Stimulated activated CD4-positive, alpha-beta T cell treated with anti-CD3 and anti-CD28 coated beads, TNF-alpha, amount 100 ng/mL, for 24 hours (primary cell): ENCODE data around the gene PTGR2.
A peak's percentile ranks its signal among the peaks of the same experiment; 100 is the strongest.
"Not testable (repeated sequence)": the region's sequence is repeated elsewhere in the genome, so short reads cannot be mapped to it uniquely, and the experiment has no call there.

ENCODE experiments used
- DNase-seq, 3 experiments: peaks; one replicate each; pipeline ENCODE4 v3.0.0-alpha.2; 2020; ENCODE audit warnings: low read depth in 3 of 3

Gene PTGR2

DNA sequence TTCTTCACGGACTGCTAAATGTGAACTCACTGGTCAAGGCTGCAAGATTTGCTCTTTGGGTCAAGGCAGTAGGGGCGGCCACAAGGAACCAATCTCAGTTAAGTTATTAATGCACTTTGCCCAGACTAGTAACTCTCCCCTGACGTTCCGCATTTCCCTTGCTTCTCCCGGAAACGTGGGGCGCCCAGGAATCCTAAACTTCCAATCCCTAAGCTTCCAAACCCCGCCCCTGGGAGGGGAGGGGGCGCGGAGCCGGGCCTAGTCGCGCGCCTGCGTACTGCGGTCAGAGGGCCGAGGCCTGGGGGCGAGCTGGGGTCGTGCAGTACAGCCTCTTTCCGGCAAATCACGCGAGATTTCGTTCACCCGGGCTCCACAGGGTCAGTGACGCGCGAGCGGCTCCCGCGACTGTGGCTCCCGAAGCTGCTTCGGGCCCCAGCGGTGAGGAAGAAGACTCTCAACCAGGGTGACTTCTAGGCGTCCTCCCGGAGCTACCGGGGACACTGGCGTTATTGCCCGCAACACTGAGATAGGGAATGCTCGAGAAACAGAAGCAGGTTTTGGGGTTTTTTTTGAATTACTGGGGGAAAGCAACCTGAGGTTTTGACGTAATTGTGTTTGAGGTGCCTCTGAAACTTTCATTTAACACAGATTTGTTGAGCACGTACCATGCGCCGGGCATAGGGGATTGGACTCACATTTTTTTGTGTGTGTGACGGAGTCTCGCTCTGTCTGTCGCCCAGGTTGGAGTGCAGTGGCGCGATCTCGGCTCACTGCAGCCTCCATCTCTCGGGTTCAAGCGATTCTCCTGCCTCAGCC, at the start of gene PTGR2:
Gene PTGR2 (plus strand): TSS at position 265 of the 816 bp plus-strand sequence. CDS start 7,032 bp downstream, outside the sequence.
- peak; percentile 69 to 87 (median 78) for DNase-seq

DNA sequence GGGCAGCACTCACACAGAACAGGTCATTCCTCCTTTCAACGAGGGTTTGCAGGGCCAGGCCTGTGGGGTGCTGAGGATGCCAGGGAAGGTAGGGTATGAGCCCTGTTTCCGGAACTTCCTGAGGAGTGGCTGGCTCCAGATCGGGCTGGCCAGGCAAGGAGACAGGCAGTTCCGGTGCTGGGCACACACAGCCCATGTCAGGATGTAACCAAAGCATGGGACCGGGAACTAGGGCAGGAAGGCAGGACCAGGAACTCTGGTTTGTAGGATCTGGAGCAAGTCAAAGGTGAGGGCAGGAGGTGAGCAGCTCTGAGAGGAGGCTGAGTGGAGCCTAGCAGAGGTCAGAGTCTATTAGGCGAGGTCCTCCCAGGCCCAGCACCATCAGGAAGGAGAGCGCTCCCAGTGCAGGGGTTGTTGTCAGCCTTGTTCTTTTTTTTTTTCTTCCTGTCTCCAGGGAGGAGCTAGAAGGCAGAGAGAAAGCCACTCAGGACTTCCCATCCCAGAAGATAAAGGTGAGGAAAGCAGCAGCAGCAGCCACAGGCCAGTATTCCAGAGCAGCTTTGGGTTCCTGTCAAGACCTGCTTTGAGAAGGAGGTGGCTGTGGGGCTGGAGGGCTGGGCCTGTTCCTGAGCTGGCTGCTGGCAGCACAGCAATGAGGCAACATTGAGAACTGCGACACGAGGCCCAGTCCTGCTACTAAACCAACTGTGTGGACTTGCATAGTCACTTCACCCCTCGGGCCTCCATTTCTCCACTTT, 49.0 kb upstream of the PTGR2 start:
- no peak for DNase-seq

DNA sequence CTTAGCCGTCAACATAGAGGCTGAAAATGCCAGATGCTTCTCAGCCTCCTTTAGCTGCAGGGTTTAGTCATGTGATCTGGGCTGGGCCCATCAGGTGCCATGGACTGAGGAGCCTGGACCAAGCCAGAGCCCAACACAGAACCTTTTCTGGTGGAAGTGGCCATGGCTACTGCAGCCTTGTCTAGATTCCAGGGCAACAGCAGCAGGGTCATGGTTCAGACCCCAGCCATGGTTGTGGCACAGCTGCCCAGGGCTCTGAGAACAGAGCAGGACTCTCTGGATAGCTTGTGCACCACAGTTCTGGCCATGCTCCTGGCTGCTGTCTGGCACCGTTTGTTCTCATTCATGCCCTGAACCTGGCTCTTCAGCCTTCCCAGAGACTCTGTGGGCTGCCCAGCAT, 47.0 kb upstream of the PTGR2 start:
- DNase-seq: no peak

DNA sequence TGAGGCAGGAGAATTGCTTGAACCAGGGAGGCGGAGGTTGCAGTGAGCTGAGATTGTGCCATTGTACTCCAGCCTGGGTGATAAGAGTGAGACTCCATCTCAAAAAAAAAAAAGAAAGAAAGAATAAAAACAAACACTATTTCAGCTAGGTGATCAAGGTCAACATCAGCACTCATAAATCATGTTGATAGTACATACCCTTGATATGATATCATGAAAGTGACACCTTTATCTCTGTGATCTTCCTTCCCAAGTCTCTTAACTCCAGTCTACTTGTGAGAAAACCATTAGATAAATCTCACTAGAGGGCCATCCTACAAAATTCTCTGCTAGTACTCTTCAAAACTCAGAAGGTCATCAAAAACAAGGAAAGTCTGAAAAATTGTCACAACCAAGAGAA, 44.2 kb upstream of the PTGR2 start:
- DNase-seq: no peak

DNA sequence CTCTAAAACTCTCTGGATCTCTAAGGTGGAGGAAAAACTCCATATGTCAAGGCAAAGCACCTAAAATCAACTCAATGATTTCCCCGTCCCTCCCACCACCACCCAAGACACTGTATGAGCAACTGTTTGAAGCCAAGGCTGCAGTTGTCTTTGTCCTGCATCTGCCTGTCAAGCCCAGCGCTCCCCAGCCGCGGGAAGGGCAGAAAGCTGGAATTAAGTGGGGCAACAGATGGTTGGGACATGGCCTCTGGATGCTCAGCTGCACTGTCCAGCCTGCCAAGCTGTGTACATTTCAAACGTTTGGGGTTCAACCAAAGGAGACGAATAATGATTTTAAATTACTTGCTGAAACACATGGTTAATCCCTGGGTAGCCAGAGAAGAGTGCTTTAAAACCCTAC, 42.2 kb upstream of the PTGR2 start:
- no peak for DNase-seq

DNA sequence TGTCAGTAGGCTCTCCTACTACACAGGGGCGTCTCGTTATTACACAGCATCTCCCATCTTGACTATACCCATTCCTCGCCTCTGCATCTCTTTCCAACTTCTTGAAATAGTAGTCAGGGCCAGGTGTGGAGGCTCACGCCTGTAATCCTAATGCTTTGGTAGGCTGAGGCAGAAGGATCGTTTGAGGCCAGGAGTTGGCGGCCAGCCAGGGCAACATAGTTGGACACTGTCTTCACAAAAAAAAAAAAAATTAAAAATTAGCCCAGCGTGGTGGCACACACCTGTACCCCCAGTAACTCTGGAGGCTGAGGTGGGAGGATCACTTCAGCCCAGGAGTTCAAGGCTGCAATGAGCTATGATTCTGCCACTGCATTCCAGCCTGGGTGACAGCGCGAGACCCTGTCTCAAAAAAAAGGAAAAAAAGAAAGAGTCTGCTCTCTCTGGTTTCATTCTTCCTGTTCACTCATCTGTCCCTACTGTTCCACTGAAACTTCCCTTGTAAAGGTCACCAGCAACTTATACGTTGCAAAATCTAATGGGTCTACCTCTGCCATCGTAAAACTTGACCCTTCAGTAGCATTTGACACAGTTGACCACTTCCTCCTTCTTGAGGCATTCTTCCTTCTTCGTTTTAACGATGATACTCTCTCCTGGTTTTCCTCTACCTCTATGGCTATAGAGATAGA, 41.0 kb upstream of the PTGR2 start:
- DNase-seq: no peak

DNA sequence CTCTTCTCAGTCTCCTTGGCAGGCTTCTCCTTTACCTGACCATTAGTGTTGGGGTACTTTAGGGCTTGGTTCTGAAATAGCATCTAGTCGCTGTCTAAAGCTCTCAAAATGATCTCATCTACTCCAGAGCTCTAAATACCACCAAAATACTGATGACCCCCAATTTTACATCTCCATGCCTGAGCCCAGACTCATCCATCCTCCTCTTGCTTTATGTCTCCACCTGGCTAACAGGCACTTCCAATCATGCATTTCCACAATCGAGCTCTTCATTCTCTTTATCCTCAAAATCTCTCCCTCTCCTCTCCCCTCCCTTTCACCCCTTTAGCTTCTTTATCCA, 40.5 kb upstream of the PTGR2 start:
- DNase-seq: no peak

DNA sequence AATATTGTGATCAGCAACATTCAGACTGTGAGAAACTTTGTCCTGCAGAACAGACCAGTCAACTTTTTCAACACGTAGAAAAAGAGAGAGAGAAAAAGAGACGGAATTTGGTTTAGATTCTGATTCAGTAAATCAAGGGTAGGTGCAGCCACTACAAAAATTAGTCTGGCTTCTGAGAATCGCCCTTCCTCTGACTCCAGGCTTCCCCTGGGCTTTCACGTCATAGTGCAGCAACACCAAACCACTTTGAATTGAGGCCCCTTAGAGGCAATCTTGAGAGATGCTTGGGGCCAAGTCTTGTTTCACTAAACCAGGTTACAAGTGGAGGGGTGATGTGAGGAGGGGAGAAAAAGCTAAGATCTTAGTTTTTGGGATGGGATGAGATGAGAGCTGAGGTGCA, 37.5 kb upstream of the PTGR2 start:
- DNase-seq: no peak

DNA sequence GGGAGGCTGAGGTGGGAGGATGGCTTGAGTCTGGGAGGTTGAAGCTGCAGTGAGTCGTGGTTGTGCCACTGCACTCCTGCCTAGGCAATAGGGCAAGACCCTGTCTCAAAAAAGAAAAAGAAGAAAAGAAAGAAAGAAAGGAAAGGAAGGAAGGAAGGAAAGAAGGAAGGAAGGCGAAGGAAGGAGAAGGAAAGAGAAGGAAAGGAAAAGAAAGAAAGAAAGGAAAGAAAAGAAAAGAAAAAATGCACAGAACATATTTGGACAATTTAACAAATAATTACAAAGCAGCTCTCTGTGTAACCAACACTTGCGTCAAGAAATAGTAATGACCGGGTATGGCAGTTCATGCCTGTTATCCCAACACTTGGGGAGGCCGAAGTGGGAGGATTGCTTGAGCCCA, 35.8 kb upstream of the PTGR2 start:
- no peak for DNase-seq

DNA sequence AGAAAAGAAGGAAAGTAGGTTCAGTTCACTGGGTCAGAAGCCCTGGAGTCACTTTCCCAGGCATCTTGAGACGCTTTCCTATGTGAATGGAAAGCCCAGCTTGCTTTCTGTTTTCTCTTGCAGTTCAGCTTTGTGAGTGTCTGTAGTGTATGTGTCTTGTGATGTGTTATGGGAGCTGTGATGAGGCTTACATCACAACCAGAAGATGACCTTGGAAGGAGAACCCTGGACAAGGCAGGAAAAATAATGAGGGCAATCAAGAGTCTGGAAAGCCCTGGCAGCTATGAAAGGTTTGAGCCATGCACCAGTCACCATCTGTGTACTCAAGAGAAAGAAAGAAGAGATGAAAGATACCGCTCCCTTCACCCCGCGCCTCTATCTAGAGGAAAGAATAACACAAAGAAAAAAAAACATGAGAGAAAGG, 35.2 kb upstream of the PTGR2 start:
- no peak for DNase-seq

DNA sequence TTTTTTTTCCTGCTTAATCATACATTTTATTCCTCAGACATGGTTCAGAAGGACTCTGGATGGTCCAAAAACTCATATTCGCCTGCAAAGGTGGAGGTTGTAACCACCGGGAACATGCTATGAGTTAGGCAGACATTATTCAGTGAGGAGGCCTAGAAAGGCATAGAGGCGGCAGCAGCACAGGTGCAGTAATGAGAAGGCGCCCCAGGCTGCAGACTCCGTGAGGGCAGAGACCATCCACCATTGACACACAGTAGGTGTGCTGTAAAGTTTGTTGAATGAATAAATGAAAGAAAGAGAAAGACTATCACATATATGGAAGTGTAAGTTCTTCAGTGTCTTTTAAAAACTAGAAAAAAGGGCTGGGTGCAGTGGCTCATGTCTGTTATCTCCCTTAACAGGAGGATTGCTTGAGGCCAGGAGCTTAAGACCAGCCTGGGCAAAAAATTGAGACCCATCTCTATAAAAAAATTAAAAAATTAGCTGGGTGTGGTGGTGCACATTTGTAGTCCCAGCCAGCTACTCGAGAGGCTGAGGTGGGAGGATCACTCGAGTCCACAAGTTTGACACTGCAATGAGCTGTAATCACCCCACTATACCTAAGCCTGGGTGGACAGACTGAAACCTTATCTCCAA, 34.5 kb upstream of the PTGR2 start:
- DNase-seq: no peak

DNA sequence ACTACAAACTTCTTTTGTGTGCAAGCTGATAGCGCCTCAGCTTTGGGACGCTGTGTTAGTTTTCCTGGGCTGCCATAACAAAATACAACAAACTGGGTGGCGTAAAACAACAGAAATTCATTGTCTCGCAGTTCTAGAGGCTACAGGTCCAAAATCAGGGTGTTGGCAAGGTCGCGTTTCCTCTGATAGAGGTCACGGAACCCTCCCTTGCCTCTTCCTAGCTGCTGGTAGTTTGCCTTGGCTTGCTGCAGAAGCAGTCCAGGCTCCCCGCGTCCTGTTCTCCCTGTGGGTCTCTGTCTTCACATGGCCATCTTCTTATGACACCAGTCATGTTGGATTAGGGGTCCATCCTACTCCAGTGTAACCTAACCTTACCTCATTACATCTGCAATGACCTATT, 32.8 kb upstream of the PTGR2 start:
- DNase-seq: no peak

DNA sequence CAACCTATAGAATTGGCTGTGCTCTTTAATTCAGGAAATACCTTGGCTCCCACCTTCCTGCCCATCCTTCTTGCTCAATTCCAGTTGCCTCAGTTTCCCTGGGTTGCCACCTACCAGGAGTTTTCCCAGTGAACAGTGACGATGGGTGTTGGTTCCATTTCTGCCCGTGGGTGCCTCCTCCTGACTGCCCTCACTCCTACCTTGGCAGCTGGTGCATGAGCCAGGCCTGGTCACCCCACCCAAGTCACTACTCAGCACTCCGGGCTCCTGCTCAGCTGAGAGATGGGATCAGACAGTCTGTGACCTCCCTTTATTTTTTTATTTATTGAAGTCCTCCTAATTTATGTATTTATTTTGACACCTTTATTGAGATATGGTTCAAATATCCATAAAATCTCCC, 31.0 kb upstream of the PTGR2 start:
- no peak for DNase-seq

DNA sequence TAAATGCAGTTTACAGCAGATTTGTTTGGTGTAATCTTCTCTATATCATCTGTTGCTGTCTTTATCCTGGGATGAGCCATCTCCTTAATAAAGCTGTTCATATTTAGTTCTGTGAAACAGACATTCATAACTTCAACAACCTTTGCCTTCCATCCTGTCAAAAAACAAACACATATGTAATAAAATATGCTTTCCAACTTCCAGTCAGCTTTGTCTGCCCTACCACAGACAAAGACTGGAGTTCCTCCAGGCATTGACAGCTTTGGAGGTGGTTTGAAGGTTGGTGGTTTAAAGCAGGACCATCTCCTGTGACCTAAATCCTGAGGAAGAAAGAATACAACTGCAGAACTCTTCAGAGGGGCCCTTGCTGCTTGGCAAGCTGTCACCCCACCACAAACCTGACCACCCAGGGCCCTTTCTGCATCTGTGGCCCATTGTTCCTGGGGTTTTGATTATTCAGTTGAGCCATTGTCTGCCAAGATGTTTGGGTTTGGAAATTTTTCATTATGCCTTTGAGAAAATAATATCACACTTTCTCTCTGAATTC, 28.2 kb upstream of the PTGR2 start:
- no peak for DNase-seq

DNA sequence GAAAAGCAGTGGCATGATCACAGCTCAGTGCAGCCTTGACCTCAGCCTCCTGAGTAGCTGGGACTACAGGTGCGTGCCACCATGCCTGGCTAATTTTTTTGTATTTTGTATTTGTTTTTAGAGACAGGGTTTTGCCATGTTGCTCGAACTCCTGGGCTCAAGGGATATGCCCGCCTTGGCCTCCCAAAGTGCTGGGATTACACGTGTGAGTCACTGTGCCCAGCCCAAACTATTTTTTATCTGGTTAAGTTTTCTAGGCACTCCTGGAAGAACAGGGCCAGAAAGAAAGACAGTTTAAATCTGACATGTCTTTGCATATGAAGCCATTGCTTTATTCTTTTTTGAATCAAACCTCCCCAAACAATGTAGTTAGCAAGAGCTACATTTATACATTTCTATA, 27.5 kb upstream of the PTGR2 start:
- DNase-seq: no peak

DNA sequence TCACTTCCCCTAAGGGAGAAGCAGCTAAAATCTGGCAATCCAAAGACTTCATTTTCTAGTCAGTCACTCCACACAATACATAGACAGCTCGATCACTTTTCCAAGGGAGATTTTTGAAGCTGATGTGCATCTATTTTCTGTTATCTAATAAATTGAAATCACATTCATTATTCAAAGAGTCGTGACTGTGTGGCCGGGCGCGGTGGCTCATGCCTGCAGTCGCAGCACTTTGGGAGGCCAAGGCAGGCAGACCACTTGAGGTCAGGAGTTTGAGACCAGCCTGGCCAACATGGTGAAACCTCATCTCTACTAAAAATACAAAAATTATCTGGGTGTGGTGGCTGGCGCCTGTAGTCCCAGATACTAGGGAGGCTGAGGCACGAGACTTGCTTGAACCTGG, 27.1 kb upstream of the PTGR2 start:
- DNase-seq: no peak

DNA sequence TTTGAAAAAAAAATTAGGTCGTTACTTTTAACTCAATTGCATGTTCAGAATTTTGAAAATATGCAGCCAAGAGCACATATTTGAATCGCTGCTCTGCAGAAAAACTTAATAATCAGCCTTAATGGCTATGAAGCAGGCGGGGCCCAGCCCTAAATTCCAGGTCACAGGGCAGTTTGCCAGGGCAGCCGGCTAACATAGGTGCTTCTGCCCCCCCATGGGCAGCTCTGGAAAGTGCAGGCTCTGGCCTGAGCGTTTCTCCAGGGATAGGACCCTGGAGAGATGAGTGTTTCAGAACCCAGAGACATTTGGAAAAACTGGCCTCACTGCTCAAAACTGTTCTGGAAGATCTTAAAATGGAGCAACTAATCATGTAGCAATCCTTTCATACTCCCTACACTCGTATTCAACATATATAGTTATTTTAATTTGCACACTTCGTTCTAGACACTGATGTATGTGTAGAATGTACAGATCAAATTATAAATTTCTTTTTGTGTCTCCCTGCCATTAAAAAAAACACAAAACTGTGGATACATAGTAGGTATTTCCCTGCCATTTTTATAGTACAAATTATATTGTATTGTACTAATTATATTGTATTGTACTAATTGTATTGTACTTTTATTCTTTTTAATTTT, 26.0 kb upstream of the PTGR2 start:
- DNase-seq: peak; percentile 64 to 83 (median 65)

DNA sequence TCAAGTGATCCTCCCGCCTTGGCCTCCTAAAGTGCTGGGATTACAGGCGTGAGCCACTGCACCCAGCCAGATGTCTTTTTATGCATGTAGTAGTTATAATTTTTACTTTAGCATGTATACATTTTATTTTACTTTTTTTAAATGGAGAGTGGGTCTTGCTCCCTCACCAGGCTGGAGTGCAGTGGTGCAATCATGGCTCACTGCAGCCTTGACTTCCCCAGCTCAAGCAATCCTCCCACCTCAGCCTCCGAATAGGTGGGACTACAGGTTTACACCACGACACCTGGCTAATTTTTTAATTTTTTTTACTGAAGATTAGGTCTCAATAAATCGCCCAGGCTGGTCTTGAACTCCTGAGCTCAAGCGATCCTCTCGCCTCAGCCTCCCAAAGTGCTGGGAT, 24.4 kb upstream of the PTGR2 start:
- not testable (repeated sequence) for DNase-seq

DNA sequence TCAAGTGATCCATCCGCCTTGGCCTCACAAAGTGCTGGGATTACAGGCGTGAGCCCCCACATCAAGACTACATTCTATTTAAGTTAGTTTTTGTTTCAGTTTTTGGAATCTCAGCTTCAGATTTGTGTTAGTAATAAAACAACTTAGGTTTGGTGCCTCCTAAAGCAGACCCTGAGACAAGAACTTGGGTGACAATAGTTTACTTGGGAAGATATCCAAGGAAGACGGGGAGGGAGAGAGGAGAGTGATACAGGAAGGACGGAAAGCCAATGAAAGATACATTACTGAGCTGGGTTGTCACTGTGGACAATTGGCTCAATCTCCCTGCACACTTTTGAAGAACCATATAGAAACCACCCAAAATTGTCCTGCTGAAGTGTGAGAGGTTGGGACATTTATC, 22.6 kb upstream of the PTGR2 start:
- no peak for DNase-seq

DNA sequence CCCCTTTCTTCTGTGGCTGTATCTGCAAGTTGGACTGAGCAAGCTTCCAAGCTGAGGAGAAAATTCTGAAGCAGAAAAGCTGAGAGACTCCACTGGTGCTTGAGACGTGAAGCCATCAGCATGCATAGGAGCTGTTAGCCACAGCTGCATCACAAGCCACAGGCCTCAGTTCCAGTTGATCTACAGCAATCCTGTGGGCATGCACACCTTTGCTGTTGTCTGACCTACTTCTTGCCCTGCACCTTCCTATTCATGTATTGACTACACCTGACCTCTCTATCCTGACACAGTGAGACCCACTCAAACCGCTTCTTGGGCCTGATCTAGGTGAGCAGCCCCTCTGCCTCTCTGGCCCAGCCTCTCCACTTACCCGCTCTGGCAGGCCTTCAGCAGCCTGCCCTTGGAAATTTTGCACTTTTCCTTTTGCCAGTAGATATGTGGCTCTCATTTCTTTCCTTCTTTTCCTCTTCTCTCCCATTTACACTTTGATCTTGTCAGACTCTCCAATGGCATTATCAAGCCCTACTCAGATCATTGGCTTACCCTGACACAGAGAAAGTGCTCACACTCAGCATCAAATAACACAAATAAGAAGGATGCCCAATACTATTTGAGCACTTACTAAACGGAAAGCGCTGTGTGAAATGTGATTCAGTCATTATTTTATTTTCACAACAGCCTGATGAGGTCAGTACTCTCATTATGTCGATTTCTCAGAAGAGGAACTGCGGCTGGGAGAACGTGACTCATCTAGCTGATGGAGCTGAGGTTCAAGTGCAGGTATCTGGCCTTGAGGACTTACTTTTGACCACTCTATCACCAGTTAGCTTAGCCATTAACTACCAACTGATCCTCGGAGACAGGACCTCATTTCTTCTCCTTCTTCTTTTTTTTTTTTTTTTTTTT, 21.9 kb upstream of the PTGR2 start:
- peak in 2 of 3 experiments; percentile 12 to 34 for DNase-seq
